WERI-Rb-1 (cell line): ENCODE measurements around the gene METTL24.

Source experiments
- DNase-seq: peaks from one replicate; pipeline ENCODE4 v3.0.0-alpha.2; 2020
- H3K27ac ChIP-seq: fragments of 250-450 bp; sonication (Bioruptor Pico); 2 replicates; pipeline ENCODE4 v1.5.1; 2020; ENCODE audit warnings: mild to moderate bottlenecking, moderate library complexity
- H3K27me3 ChIP-seq: fragments of 250-450 bp; sonication (Bioruptor Pico); 2 replicates; pipeline ENCODE4 v1.5.1; 2021; ENCODE audit warnings: mild to moderate bottlenecking, low read depth, moderate library complexity; ENCODE audit not compliant: insufficient read depth, severe bottlenecking
- H3K36me3 ChIP-seq: fragments of 250-450 bp; sonication (Bioruptor Pico); 2 replicates; pipeline ENCODE4 v1.5.1; 2020; ENCODE audit warnings: mild to moderate bottlenecking, moderate library complexity
- H3K4me3 ChIP-seq: 2 replicates; pipeline ENCODE4 v1.5.1; 2011; ENCODE audit warnings: low read depth, mild to moderate bottlenecking, control low read depth, low read length
- H3K9me3 ChIP-seq: fragments of 250-450 bp; sonication (Bioruptor Pico); 2 replicates; pipeline ENCODE4 v1.5.1; 2021; ENCODE audit warnings: mild to moderate bottlenecking, moderate library complexity; ENCODE audit not compliant: severe bottlenecking
- TF ChIP-seq, protein P1 (sequence below): IDR thresholded peaks from 2 replicates; pipeline ENCODE4 v1.5.1; 2011; ENCODE audit warnings: low read depth, mild to moderate bottlenecking, control low read depth, inconsistent platforms, low read length

METTL24 gene

DNA sequence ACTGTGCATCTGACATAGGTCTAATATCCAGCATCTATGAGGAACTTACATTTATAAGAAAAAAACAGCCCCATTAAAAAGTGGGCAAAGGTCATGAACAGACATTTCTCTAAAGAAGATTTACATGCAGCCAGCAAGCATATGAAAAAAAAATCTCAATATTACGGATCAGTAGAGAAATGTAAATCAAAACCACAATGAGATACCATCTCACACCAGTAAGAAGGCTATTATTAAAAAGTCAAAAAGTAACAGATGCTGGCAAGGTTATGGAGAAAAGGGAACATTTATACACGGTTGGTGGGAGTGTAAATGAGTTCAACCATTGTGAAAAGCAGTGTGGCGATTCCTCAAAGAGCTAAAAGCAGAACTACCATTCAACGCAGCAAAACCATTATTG, 13.1 kb downstream of the METTL24 start:
- no peak for DNase-seq

DNA sequence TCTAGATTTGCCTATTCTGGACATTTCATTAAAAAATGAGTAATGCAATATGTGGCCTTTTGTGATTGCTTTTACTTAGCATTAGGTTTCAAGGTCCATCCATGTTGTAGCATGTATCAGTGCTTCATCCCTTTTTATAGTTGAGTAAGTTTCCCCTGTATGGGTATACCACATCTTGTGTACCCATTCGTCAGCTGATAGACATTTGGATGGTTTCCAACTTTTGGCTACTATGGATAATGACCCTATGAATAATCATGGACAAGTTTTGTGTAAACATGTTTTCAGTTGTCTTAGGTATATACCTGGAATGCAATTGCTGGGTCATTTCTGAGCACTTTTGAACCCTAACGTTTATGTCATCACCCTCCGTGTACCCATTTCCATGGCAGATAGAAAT, 15.4 kb downstream of the METTL24 start:
- Histone ChIP-seq H3K9me3 (no peaks in the 10 kb centered on the region), H3K4me3 (no peak overlapping the region), H3K27me3 (no peaks in the 10 kb centered on the region), H3K27ac (no peak overlapping the region), H3K36me3 (no peaks in the 10 kb centered on the region)
- TF ChIP-seq, protein P1, sequence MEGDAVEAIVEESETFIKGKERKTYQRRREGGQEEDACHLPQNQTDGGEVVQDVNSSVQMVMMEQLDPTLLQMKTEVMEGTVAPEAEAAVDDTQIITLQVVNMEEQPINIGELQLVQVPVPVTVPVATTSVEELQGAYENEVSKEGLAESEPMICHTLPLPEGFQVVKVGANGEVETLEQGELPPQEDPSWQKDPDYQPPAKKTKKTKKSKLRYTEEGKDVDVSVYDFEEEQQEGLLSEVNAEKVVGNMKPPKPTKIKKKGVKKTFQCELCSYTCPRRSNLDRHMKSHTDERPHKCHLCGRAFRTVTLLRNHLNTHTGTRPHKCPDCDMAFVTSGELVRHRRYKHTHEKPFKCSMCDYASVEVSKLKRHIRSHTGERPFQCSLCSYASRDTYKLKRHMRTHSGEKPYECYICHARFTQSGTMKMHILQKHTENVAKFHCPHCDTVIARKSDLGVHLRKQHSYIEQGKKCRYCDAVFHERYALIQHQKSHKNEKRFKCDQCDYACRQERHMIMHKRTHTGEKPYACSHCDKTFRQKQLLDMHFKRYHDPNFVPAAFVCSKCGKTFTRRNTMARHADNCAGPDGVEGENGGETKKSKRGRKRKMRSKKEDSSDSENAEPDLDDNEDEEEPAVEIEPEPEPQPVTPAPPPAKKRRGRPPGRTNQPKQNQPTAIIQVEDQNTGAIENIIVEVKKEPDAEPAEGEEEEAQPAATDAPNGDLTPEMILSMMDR, result no peak
- no peak for DNase-seq

More for the DNA sequence above, 13.1 kb downstream of the METTL24 start:
- TF ChIP-seq, protein P1, result no peak
- Histone ChIP-seq H3K27ac (no peak overlapping the region), H3K36me3 (no peaks in the 10 kb centered on the region), H3K9me3 (no peaks in the 10 kb centered on the region), H3K27me3 (no peaks in the 10 kb centered on the region), H3K4me3 (no peak overlapping the region)

DNA sequence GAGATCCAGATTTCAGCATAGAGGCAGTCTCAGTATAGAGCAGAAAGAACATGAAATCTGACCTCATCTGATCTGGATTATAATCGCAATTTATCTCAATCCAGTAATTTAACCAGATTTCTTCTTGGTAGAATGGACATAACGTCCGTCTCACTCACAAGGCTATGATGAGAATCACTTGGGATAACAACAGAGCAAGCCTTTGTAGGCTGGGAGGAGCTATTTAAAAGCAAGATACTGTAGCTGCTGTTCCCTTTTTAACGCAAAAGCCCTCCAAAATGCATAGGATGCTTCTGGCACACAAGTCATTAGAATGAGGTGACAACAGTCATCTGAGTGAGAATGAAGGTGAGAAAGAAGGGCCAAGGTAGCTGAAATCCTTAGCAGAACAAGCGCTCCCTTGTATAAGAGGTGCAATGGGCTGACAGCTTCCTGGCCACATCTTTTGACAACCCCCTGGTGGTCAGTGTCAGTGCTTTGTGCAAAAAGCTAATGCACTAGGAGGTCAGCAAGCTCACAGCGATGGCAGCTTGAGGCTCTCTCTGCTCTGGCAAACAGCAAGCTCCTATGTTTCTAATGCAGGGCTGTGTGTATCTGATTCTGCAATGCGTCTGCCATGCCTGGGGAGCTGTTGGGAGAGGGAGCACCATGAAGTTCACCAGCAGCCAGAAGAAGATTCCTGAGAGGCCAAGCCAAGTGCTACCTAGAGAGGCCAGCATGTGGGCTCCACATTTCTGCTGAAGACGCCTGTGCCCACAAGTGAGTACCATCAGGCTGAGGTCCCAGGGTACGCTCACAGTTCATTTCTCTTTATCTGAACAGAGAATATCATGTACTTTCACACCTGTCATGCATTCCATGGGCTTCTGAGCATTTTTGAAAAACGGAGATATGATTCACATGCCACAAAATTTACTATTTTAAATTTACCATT, 16.2 kb downstream of the METTL24 start:
- H3K36me3 ChIP-seq, result no peaks in the 10 kb centered on the region
- TF ChIP-seq, protein P1, result peak; percentile 89
- no peak overlapping the region for H3K27ac ChIP-seq
- no peaks in the 10 kb centered on the region for H3K27me3 ChIP-seq
- H3K9me3 ChIP-seq, result no peaks in the 10 kb centered on the region
- H3K4me3 ChIP-seq, result no peak overlapping the region
- peak; percentile 72 for DNase-seq

DNA sequence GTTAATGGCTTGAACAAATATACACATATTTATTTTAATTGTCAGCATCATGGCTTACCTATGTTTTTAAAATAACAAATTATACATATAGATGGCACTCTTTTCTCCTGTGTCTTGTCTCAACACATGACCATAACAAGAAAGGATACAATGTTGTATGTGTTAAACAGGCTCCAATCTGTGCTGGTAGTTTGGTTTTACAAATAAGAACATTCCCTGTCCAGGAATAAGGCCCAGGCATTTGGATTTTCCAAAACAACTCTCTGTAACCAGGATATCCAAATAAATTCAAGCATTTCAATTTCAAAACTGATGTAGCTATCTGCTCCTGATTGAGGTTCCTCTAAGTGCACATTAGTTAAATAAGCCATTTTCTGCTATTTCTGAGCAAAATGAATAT, 17.1 kb downstream of the METTL24 start:
- no peaks in the 10 kb centered on the region for H3K36me3 ChIP-seq
- no peaks in the 10 kb centered on the region for H3K27me3 ChIP-seq
- H3K9me3 ChIP-seq, result no peaks in the 10 kb centered on the region
- H3K4me3 ChIP-seq, result no peak overlapping the region
- TF ChIP-seq, protein P1, result no peak
- H3K27ac ChIP-seq, result no peak overlapping the region
- DNase-seq, result no peak

DNA sequence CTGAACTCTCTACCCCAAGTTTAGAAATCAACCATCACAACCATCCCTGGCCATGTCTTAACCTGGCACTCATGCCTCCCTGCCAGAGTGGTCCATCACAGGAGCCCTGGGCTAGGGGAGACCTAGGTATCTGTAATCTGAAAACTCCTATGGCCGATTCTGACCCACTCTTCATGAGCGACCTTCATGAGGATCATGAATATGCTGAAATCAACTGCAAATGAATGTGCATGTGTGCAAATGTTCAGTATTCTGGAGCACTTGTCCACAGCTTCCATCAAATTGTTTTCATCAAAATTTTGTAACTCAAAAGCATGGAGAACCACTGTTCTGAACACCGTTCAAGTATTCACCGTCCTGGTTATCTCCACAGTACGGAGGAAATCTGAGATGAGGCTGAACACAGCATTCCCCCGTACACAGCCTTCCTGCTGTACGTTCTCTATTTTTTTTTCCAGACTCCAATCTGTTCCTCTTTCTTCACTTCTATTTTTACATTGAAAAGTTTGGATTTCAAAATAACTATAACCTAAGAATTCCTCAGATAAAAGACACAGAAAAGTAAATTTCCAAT, 17.7 kb downstream of the METTL24 start:
- H3K4me3 ChIP-seq, result no peak overlapping the region
- H3K27ac ChIP-seq, result no peak overlapping the region
- DNase-seq, result no peak
- TF ChIP-seq, protein P1, result no peak
- no peaks in the 10 kb centered on the region for H3K36me3 ChIP-seq
- H3K9me3 ChIP-seq, result no peaks in the 10 kb centered on the region
- H3K27me3 ChIP-seq, result no peaks in the 10 kb centered on the region
